ENCODE results near the gene TSPAN19. TPM values are rescaled to one million over a fixed set of nuclear protein-coding genes. Genes with fewer than 3 reads are reported as not detected.
A peak's percentile ranks its signal among the peaks of the same experiment; 100 is the strongest.

The TSPAN19 gene
- total RNA-seq: 0.31 to 0.66 TPM (median 0.51 TPM) in 3 replicates

DNA sequence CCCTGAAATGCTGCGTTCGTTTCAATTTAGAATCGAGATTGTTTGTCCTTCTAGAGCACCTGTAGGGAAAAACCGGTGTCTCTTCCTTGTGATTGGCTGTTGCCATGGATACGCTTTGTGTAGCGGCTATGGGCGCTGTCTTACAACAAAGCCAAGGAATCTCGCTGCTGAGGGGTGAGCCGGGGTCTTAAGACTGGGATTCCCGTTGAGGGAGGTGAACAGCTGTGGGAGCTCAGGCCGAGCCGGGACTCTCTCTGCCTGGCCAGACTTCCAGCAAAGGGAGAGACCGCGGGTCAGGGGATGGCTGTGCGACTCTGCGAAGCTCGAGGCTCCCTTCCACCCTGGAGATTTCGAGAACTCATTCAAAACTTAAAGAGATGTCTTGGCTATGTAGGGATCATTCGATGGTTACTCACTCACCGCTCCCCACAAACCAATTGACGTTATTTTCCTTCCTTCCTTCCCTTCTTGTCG, at the start of gene TSPAN19, which contains the start of gene LRRIQ1:
Gene TSPAN19, minus strand, starts transcription at position 44 of the 474 bp plus-strand sequence. CDS start 6,331 bp downstream, outside the sequence.
Gene LRRIQ1, plus strand, starts transcription at position 118 of the 474 bp plus-strand sequence. CDS start 1,826 bp downstream, outside the sequence.
- Mint-ChIP-seq H3K36me3 (no peaks in the 10 kb centered on the region), H3K4me1 (peaks cover 3% of the 10 kb centered on the region), H3K27me3 (ENCODE audit: low read depth) (peaks cover 16% of the 10 kb centered on the region), H3K27ac (peak within 1 kb of the TSS; percentile 92), H3K4me3 (peak within 1 kb of the TSS; percentile 91), H3K9me3 (no peaks in the 10 kb centered on the region)
- peak; percentile 48 to 75 for DNase-seq (ENCODE audit: low spot score in 2 of 2, unreplicated experiment in 2 of 2)
- TF ChIP-seq, protein P1, sequence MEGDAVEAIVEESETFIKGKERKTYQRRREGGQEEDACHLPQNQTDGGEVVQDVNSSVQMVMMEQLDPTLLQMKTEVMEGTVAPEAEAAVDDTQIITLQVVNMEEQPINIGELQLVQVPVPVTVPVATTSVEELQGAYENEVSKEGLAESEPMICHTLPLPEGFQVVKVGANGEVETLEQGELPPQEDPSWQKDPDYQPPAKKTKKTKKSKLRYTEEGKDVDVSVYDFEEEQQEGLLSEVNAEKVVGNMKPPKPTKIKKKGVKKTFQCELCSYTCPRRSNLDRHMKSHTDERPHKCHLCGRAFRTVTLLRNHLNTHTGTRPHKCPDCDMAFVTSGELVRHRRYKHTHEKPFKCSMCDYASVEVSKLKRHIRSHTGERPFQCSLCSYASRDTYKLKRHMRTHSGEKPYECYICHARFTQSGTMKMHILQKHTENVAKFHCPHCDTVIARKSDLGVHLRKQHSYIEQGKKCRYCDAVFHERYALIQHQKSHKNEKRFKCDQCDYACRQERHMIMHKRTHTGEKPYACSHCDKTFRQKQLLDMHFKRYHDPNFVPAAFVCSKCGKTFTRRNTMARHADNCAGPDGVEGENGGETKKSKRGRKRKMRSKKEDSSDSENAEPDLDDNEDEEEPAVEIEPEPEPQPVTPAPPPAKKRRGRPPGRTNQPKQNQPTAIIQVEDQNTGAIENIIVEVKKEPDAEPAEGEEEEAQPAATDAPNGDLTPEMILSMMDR (IDR thresholded peaks at IDR 0.05; ENCODE audit: unreplicated experiment): no peak

GRCh38 chr12:85085066-85085465, 49.0 kb upstream of the TSPAN19 start:
- H3K36me3 Mint-ChIP-seq: peaks cover 4% of the 10 kb centered on the region
- no peaks in the 10 kb centered on the region for H3K27me3 Mint-ChIP-seq (ENCODE audit: low read depth)
- DNase-seq (ENCODE audit: low spot score in 2 of 2, unreplicated experiment in 2 of 2): no peak
- H3K4me1 Mint-ChIP-seq: no peaks in the 10 kb centered on the region
- H3K4me3 Mint-ChIP-seq: no peak overlapping the region
- TF ChIP-seq, protein P1 (IDR thresholded peaks at IDR 0.05; ENCODE audit: unreplicated experiment): no peak
- H3K27ac Mint-ChIP-seq: no peak overlapping the region
- H3K9me3 Mint-ChIP-seq: peaks cover 19% of the 10 kb centered on the region

DNA sequence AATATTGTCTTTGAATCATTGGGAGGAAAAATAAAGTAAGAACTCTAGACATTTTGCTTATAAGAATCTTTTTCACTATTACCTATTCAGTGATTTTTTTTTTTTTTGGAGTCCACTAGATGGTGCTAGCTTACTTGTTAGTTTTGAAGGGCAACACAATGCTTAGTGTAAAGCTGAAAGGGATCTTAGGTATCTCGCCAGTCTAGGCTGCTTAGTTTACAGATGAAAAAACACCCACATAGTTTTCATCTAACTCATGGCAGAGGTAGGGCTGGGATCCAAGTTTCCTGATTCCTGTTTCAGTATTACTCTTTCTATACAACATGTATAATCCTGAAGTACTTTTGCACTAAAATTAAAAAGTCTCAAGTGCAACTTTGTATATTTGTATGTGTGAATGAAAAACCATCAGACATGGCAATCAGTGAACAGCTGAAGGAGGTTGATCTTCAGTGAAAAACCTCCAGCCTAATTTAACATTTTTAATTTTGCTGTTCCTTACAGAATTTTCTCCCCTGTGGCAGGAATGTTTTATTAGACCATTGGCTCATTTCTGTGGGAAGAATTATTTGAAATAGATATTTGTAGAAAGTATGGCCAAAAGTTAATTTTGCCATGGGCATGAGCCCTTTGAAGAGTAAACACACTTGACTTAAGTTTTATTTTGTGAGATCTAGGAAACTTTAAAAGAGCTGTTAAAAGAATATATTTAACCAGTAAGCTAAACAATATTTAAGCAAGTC, 40.8 kb upstream of the TSPAN19 start:
- TF ChIP-seq, protein P1 (IDR thresholded peaks at IDR 0.05; ENCODE audit: unreplicated experiment): peak; percentile 29
- no peak for DNase-seq (ENCODE audit: low spot score in 2 of 2, unreplicated experiment in 2 of 2)
- Mint-ChIP-seq H3K27ac (peak overlapping the region; percentile 84), H3K36me3 (peaks cover 1% of the 10 kb centered on the region), H3K4me3 (no peak overlapping the region), H3K27me3 (ENCODE audit: low read depth) (no peaks in the 10 kb centered on the region), H3K9me3 (peaks cover 4% of the 10 kb centered on the region), H3K4me1 (peaks cover 15% of the 10 kb centered on the region)

DNA sequence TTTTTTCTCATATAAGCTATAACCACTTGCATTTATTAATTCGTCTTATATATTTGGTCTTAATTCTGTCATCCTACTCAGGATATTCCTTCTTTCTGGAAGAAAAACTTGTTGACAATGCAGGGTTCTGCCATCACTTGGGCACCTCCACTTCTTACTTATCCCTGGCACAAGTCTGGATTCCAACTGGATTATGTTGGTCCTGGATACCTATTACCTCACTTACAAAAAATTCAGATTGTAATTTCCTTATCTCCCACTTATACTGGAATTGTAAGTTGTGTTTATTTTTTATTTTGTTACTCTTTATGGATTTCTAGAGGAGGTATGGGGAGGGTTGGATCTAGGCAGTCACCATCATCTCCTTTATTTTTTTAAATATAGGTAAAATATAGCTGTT, 36.7 kb upstream of the TSPAN19 start:
- DNase-seq (ENCODE audit: low spot score in 2 of 2, unreplicated experiment in 2 of 2): no peak

DNA sequence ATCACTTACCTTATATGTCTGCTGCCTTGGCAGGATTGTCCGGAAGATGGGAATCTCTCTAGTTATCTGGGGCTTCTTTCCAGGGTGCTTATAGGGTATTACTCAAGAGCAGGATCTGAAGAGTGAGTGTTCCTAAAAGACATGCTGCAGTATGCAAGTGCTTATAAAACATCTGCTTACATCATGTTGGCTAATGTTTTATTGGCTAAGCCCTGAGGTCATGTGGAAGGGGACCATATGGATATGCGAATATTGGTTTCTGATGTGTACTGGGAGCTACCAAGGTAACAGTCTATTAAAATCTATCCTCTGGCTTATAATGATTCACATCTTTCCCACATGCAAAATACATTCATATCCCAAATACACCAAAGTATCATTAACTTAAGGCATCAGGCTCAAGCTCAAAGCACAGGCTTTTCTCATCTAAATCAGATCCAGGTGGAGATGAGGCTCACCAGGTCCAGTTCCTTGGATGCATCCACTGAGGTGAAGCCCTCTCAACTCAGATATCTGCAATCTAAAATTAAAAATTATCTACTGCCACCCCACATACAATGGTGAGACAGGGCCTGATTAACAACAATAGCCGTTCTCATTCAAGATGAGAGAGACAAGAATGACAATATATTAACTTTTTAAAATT, 29.9 kb upstream of the TSPAN19 start:
- no peaks in the 10 kb centered on the region for H3K27me3 Mint-ChIP-seq (ENCODE audit: low read depth)
- H3K4me3 Mint-ChIP-seq: no peak overlapping the region
- TF ChIP-seq, protein P1 (IDR thresholded peaks at IDR 0.05; ENCODE audit: unreplicated experiment): no peak
- H3K36me3 Mint-ChIP-seq: no peaks in the 10 kb centered on the region
- peaks cover 5% of the 10 kb centered on the region for H3K9me3 Mint-ChIP-seq
- no peak overlapping the region for H3K27ac Mint-ChIP-seq
- DNase-seq (ENCODE audit: low spot score in 2 of 2, unreplicated experiment in 2 of 2): no peak
- H3K4me1 Mint-ChIP-seq: no peaks in the 10 kb centered on the region

More for the DNA sequence above, 36.7 kb upstream of the TSPAN19 start:
- H3K4me1 Mint-ChIP-seq: peaks cover 15% of the 10 kb centered on the region
- TF ChIP-seq, protein P1 (IDR thresholded peaks at IDR 0.05; ENCODE audit: unreplicated experiment): no peak
- H3K9me3 Mint-ChIP-seq: no peaks in the 10 kb centered on the region
- no peak overlapping the region for H3K27ac Mint-ChIP-seq
- no peaks in the 10 kb centered on the region for H3K27me3 Mint-ChIP-seq (ENCODE audit: low read depth)
- H3K4me3 Mint-ChIP-seq: no peak overlapping the region
- no peaks in the 10 kb centered on the region for H3K36me3 Mint-ChIP-seq
